H1 (cell line): ENCODE measurements around the gene CNGB1. TPM values are rescaled to one million over a fixed set of nuclear protein-coding genes. Genes with fewer than 3 reads are reported as not detected.

ENCODE experiments used
- GABPA ChIP-seq: IDR thresholded peaks from 2 replicates; pipeline ENCODE4 v1.6.1; 2011; ENCODE audit warnings: mild to moderate bottlenecking, low read length, moderate library complexity, borderline replicate concordance; ENCODE audit not compliant: insufficient read depth
- KDM5A ChIP-seq: fragments of 200-600 bp; IDR thresholded peaks from 2 replicates; pipeline ENCODE4 v1.7.1; 2012; ENCODE audit warnings: mild to moderate bottlenecking, low read length, inconsistent platforms, mixed read lengths
- RAD21 ChIP-seq, 2 experiments: IDR thresholded peaks in 1 of 2; conservative IDR thresholded peaks in 1 of 2; 2 replicates each; pipeline ENCODE4 v1.6.1; 2011; ENCODE audit warnings: low read depth in 2 of 2, low read length in 2 of 2, improper control_type of control experiment in 1 of 2, inconsistent platforms in 1 of 2, mild to moderate bottlenecking in 1 of 2, moderate library complexity in 1 of 2
- RFX5 ChIP-seq: IDR thresholded peaks from 2 replicates; pipeline ENCODE4 v1.6.1; 2011; ENCODE audit warnings: low read depth, low read length, improper control_type of control experiment, borderline replicate concordance
- SIX5 ChIP-seq: IDR thresholded peaks from 2 replicates; pipeline ENCODE4 v1.6.1; 2011; ENCODE audit warnings: mild to moderate bottlenecking, low read depth, low read length
- polyA plus RNA-seq, 7 experiments: library from polyadenylated mRNA; depleted of rRNA in 3 of 7; stranded (reverse) in 5 of 7; unstranded in 2 of 7; fragments of >200 nt in 5 of 7; fragments of 200-250 nt in 2 of 7; gene quantifications; 1 replicate in 5 of 7; 2 replicates in 1 of 7; 4 replicates in 1 of 7; pipeline versions ENCODE4 v1.2.1 to v1.2.3, GENCODE V29; 2011 to 2013; ENCODE audit warnings: missing spikeins in 2 of 7, mixed read lengths in 2 of 7
- total RNA-seq: library from RNA; stranded (reverse); fragmentation: NEBNext Ultra II Directional; extraction: Animal tissue kit (Norgen Biotek cat#: 25700); gene quantifications from 2 replicates; pipeline ENCODE4 v1.2.1, GENCODE V29; 2021

The CNGB1 gene
- total and polyA plus RNA-seq, 2 of the 8 experiments (the other 6 are each of a cell fraction or from before 2014, with no cell fraction given): not detected

GRCh38 chr16:58000706-58001676, 30.1 kb upstream of the CNGB1 start, which contains the start of gene USB1 (continued):
- TF ChIP-seq RAD21 (IDR thresholded peaks at IDR 0.05 in 1 of 2, conservative IDR thresholded peaks at IDR 0.05 in 1 of 2; ENCODE audit: low read depth in 2 of 2, low read length in 2 of 2): peak; percentile 49 to 66
- no peak for TF ChIP-seq SIX5
- 0 out of 2 replicates have a peak, but pooled peaks have one; percentile 9 for TF ChIP-seq KDM5A
- TF ChIP-seq RFX5: no peak
- peak; percentile 75; the same call in 1 of the 2 replicates for TF ChIP-seq GABPA
